Cortex of kidney (tissue), 1 donor: ENCODE results near the gene TBC1D10A.

ENCODE experiments used
- DNase-seq: peaks from one replicate; lab custom pipeline; 2025; lab: John Stamatoyannopoulos, UW

TBC1D10A gene, protein sequence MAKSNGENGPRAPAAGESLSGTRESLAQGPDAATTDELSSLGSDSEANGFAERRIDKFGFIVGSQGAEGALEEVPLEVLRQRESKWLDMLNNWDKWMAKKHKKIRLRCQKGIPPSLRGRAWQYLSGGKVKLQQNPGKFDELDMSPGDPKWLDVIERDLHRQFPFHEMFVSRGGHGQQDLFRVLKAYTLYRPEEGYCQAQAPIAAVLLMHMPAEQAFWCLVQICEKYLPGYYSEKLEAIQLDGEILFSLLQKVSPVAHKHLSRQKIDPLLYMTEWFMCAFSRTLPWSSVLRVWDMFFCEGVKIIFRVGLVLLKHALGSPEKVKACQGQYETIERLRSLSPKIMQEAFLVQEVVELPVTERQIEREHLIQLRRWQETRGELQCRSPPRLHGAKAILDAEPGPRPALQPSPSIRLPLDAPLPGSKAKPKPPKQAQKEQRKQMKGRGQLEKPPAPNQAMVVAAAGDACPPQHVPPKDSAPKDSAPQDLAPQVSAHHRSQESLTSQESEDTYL

DNA sequence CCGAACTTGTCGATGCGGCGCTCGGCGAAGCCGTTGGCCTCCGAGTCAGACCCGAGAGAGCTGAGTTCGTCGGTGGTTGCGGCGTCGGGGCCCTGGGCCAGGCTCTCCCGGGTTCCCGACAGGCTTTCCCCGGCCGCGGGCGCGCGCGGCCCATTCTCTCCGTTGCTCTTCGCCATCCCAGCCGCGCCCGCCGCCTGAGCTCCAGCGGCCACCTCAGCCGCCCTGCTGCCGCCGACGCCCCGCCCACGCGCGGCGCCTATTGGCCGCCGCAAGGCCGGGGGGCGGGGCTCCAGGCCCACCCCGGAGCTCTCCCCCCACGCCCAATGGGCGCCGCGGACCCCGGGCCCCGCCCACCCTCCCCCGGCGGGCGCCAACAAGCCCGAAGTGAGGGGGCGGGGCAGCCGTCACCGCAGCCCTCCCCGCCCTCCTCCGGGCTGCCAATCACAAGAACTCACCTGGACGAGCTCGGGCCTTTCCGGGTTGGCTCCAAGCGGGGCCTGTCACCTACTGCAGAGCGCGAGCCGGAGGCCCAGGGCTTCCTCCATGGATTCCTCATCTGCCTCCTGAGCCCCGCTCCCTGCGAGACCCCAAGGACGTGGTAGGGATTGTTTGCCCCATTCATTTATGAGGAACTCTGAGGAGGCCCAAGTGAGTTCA lies at the start of gene TBC1D10A:
TBC1D10A (minus strand) TSS at position 236 of the 657 bp plus-strand sequence; CDS start at position 176, 60 bp downstream.
- DNase-seq, result no peak

DNA sequence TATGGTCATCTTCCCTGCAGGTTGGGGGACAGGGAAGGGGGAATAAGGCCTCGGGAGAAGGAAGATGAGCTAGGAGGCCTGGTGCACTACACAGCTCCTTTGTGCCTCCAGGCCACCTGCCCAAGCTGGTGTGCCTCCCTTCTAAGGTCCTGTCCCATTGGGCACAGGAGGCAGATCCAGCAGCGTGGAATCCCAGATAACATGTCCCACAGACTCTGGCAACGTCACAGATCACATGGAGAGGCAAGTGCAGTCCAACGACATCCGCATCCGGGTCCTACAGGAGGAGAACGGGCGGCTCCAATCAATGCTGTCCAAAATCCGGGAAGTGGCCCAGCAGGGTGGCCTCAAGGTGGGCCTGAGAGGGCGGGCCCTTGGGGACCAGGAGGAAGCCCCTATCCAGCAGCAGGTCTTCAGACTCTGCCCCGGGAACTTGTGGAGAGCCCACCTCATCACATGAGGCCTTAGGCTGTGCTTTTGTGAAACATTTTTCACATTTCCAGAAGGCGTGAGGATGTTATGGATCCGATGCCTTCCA lies 48.6 kb upstream of the TBC1D10A start:
- DNase-seq, result no peak

DNA sequence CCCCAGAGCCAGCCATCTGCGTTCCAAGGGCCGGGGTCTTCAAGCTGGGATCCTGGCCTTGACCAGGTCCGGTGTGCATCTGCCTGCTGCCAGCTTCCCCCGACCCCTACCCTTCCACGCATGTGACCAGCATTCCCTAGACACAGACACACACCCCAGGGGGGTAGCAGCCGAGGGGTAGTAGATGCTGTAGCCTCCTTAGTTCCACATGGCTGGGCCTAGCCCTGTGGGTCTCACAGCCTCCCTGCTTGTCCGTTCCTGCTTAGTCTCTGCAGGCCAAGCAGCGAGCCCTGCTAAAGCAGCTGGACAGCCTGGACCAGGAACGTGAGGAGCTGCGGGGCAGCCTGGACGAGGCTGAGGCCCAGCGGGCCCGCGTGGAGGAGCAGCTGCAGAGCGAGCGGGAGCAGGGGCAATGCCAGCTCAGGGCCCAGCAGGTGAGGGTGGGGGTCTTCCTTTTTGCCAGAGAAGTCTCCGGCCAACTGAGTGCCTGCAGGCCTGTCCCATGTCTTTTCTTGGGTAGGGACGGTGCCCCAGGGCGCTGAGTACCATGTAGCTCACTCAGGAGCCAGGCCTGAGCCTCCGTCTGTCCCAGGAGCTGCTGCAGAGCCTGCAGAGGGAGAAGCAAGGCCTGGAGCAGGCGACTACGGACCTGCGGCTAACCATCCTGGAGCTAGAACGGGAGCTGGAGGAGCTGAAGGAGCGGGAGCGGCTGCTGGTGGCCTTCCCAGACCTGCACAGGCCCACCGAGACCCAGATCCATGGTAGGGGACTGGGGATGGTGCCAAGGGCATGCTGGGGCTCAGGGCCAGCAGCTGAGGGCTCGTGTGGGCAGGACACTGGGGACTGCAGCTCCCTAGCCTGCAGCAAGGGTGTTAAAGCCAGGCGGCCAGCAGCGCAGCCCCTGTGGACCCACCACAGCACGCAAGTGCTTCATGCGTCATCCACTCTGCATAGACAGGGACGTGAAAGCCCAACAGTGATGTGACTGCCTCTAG lies 46.9 kb upstream of the TBC1D10A start:
- DNase-seq, result no peak

DNA sequence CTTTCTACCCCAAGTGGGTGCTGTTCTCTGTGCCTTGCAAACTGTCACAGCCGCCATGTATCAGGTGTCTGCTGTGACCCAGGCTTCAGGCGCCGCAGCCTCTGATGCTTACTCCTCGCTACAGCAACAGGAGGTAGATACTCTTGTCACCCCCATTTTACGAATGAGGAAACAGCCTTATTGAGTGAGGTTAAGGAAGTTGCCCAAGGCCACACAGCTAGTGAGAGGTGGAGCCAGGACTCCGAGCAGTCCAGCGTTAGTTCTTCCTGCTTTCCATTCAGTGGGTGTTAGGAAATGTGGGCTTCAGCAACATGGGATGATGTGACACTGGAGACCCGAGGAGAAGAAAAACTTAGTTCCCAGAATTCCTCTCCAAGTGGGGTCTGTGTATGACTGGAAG lies 46.2 kb upstream of the TBC1D10A start:
- no peak for DNase-seq

DNA sequence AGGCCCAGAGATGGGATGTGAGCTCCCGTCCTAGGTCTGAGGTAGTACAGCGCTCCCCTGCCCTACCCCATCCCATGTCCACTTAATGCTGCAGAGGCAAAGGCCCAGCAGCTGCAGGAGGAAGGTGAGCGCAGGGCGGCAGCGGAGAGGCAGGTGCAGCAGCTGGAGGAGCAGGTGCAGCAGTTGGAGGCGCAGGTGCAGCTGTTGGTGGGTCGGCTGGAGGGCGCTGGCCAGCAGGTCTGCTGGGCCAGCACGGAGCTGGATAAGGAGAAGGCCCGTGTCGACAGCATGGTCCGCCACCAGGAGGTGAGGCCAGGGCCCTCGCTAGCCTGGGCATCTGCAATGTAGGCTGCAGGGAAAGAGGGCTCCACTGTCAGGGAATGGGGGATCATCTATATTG lies 45.2 kb upstream of the TBC1D10A start:
- no peak for DNase-seq

DNA sequence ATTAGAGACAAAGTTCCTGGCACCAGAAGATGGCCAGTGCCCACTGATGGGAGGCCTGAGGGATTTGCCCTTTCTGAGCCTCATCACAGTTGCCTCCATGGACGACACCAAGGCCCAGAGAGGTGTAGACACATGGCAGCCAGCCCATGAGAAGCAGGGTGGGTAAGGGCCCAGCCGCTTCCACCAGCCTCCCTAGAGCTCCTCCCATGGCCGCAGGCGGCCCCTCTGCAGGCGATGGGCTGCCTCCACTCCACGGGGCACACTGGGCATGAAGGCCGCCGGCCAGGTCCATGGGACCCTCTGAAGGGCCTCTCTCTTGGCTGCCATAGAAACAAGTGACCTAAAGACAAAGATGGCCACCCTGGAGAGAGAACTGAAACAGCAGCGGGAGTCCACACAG lies 44.6 kb upstream of the TBC1D10A start:
- no peak for DNase-seq

DNA sequence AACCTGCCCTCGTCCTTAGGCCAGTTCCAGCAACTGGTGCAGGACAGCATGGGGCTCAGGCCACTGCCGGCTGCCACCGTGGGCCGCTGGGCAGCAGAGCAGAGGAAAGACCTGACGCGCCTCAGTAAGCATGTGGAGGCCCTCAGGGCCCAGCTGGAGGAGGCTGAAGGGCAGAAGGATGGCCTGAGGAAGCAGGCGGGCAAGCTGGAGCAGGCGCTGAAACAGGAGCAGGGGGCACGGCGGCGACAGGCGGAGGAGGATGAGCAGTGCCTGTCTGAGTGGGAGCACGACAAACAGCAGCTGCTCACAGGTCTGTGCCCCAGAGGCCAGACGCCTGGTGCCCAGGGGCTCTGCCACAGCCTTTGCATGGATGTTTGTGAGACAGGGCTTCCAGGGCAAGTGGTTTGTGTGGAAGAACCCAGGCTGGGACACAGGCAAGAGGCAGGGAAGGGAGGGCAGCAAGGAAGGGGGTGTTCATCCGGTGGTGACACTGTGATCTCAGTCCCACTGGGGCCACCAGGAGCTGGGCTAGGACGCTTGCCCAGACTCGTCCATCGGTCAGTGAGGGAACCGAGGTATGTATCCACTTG lies 44.0 kb upstream of the TBC1D10A start:
- DNase-seq, result no peak

DNA sequence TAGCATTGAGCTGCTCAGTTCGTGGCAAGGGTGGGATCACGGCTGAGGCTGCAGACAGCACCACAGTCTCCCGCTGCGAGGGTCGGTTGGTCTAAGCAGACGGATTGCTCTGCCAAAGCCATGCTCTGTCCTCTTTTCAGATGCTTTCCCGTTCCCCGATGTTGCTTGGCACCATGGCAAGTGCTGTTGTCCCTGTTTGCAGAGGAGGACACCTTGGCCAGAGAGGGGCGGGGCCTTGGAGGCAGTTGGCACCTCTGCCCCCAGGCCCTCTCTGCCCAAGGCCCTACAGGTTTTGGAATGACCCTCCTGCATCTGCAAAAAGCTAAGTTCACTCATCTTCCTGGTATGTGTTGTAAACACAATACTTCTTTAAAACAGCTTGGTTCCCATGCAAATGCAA lies 41.7 kb upstream of the TBC1D10A start:
- no peak for DNase-seq

DNA sequence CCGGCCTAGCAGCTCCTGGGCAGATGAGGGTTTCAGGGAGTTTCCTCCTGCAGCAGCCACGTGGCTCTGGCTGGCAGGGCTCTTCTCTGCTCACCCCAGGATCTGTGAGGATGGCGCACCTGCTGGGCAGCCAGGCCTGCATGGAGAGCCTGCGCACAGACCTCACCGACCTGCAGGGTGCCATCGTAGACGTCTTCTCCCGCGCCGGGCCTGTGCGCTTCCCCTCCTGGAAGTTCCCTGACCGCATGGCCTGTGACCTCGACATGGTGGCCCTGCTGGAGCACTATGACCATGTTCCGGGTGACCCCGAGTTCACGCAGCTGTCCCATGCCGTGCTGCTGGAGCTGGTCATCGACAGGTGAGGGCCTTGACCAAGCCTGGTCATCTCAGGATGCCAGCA lies 39.1 kb upstream of the TBC1D10A start:
- no peak for DNase-seq

DNA sequence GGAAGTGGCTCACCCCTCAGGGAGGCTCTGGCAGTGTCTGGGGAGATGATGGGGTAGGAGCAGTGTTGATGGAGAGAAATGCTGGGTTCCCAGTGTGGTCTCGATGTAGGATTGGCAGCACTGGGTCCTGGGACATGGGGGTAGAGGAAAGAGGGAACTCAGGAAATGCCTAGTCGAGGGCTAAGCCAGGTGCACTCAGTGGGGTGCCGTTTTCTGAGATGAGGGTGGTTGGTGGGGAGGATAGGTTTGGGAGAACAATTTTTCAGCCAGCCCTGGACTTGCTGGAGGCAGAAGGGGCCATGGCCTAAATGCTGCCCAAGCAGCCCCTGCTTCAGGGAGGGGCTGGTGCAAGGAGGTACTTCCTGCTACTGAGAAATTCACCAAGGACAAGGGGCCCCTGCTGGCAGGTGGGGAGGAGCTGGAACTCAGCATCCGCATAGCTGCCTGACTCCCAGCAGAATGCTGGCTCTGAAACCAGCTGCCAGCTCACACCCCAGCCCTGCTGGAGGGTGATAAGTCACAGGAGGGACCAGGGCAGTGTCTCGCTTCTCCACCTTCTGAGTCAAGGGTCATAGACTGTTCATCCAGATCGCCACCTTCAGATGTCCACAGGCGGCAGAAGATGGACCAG lies 36.0 kb upstream of the TBC1D10A start:
- no peak for DNase-seq

DNA sequence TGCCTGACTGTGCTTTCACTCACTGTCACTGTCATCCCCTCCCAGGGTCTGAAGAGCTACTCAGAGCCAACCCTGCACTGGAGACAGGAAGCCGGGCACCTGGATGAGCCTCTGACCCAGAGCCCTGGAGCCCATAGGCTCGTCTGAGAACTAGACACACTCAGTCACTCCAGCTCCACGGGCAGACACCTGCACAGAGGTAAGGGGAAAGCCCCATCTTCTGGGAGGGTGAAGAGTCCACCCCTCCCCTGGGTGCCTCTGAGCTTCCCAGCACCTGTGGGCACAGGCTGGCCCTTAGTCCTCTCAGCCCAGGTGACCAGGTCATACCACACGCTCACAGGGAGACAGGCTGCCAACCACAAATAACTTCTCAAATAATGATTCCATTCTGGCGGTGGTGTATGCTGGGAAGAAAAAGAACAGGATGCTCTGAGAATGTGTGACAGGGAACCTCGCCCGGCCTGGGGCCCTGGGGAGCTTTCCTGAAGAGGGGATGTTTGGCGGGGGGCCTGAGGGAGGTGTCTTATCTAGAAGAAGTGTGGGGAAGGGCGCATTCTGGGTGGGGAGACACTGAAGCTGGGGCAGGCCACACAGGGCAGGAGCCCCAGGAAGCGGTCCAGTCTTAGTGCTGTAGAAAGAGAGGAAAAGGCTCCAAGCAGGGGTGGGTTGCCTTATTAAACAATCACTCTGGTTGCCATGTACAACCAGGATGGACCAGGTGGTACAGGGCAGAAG lies 35.3 kb upstream of the TBC1D10A start:
- no peak for DNase-seq

DNA sequence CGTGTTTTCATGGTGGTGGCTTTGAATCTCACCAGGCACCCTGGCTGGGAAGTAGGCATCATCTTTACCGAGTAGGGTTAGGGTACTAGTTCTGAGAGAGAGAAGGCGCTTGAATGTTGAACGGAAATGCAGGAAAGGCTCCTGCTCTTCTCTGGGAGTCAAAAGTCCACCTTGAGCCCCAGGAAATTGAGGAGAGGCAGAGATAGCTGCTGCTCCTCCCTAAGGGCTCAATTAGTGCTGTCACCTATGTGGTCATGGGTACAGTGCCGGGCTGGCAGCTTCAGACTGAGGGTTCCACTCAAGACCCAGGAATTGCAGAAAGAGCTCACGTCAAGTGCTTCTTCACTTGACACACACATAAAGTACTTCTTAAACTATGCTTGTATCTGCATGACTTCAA lies 31.8 kb upstream of the TBC1D10A start:
- no peak for DNase-seq

DNA sequence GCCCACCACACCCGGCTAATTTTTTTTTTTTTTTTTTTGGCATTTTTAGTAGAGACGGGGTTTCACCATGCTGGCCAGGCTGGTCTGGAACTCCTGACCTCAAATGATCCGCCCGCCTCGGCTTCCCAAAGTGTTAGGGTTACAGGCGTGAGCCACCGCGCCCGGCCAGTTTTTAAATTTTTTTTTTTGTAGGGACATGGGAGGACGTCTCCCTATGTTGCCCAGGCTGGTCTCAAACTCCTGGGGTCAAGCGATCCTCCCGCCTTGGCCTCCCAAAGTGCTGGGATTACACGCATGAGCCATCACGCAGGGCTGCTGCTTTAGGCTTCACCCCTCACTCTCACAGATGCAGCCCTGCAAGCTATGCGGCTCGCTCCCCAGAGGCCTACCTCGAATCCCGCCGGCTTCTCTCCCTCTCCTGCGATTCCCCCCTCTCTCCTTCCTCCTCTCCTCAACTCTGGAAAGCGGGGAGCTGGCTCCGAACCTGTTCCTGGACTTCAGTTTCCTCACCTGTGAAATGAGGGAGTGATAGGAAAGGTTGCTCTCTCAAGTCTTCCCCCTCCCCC lies 31.0 kb upstream of the TBC1D10A start:
- DNase-seq, result no peak

DNA sequence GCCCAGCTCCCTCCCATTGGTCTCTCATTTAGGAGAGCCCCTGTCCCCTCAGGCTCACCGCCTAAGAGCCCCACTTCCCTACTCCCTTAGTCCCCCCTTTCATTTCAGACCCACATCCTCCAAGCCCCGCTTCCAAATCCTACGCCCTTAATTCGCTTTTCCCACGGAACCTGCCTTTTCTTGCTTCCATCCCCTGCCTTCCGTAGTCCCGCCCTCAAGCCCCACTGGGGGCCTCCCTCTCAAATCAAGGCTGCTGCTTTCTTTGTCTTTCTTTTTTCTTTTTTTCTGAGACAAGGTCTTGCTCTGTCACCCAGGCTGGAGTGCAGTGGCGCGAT lies 30.5 kb upstream of the TBC1D10A start:
- DNase-seq, result no peak

DNA sequence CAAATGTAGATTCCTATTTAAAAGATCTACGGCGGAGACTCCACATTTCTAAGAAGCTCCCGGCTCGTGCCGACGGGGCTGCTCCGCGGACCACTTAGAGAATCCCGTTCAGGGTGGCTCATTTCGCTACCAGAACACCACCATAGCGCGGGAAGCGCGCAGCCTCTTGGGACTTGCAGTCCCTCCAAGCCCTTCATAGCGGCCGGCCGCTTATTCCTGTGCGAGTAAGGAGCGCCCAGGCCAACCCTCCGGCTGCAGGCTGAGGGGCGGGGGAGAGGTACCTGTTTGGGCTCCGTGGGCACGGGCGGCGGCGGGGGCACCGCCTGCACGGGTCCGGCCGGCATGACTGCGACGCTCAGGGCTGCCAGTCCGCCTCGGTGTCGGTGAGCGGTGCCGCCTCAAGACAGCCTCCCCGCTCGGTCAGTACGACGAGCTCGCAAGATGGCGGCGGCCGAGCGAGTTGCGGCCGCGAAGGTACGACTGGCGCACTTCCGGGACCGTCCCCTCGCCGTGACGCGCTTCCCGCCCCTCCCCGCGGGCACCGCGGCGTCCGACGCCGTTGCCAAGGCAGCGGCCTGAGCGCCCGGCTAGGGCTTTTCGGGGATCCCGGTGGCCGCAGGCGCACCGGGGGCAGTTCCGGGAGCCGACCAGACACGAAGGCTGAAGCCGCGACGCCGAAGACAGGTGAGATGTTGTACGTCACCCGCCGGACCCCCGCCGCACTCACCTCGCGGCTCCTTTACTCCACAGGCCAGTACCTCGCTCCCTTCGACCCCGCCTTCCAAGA lies 29.9 kb upstream of the TBC1D10A start, which contains the start of the genes CCDC157 and SF3A1:
CCDC157 (plus strand) TSS at position 559 of the 787 bp plus-strand sequence. CDS start 8,994 bp downstream, outside the sequence.
SF3A1 (minus strand) TSS at position 446 of the 787 bp plus-strand sequence; CDS start at position 344, 102 bp downstream.
- DNase-seq, result peak; percentile 19

DNA sequence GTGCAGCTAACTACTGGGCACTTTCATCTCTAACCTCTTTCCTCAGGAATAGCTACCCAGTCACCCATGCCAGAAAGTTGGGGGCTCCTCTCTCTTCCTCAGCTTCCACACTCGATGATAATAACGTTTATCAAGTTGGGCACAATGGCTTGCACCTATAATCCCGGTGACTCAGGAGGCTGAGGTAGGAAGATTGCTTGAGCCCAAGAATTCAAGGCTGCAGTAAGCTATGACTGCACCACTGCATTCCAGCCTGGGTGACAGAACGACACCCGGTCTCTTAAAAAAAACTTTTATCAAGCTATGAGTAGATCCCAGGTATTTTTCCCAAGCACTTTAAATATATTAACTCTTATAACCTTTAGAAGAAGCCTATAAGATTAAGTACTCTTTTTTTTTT lies 27.9 kb upstream of the TBC1D10A start:
- no peak for DNase-seq

DNA sequence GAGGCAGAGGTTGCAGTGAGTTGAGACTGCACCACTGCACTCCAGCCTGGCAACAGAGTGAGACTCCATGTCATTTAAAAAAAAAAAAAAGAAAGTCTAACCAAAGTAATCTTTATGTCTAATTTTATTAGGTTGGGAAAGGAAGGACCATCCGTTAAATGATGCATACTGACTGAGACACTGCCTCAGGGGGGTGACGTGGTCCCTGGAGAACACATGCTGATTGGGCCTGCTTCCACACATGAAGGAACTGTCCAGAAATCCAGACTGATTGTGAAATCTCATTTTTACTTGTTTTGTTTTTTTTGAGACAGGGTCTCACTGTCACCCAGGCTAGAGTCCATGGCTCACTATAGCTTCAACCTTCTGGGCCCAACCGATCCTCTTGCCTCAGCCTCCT lies 24.5 kb upstream of the TBC1D10A start:
- DNase-seq, result no peak

DNA sequence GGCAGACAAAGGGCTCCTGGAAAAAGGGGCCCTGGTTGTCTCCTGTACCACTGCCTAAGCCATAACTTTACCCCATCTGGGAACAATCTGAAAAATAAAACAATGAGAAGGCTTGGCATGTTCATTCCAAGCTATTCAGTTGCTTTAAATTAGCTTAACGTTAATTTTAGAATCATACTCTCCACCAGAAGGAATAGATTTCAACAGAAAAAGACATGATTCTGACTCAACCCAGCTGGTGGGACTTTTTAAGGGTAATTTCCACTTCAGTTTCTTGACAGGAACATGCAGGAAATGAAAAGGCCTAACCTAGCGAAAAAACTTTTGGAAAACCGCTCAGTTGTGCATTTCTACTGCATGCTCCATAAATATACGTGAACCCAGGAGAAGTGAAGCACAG lies 22.1 kb upstream of the TBC1D10A start:
- DNase-seq, result no peak

DNA sequence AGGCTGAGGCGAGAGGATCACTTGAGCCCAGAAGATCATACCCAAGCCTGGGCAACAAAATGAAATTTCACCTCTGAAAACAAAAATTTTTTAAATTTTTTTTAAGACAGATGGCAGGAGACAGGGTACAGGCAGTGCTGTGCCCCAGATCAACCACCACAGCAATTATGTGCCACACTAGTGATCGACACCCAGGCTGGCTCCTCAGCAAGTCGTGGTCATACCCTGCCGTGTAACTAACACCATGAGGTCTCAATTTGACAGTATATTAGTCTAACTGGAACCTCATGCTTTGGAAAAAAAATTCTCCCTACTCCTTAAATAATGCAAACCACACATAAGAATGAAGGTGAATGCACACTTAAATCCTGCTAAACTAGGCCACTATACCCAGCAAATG lies 21.7 kb upstream of the TBC1D10A start:
- DNase-seq, result no peak
